Ishikawa (cell line): ENCODE data around the gene COL27A1.

ENCODE experiments used
- CEBPB ChIP-seq: IDR thresholded peaks from 2 replicates; pipeline ENCODE4 v1.6.1; 2012
- CREB1 ChIP-seq: IDR thresholded peaks from 2 replicates; pipeline ENCODE4 v1.6.1; 2012; ENCODE audit warnings: low read depth
- EGR1 ChIP-seq: IDR thresholded peaks from 2 replicates; pipeline ENCODE4 v1.6.1; 2012
- EP300 ChIP-seq: IDR thresholded peaks from 2 replicates; pipeline ENCODE4 v1.6.1; 2012; ENCODE audit warnings: borderline replicate concordance
- FOXM1 ChIP-seq: IDR thresholded peaks from 2 replicates; pipeline ENCODE4 v1.6.1; 2012; ENCODE audit warnings: low read depth, borderline replicate concordance
- NFIC ChIP-seq: IDR thresholded peaks from 2 replicates; pipeline ENCODE4 v1.6.1; 2012
- RAD21 ChIP-seq: IDR thresholded peaks from 2 replicates; pipeline ENCODE4 v1.6.1; 2012; ENCODE audit warnings: low read depth
- TAF1 ChIP-seq: IDR thresholded peaks from 2 replicates; pipeline ENCODE4 v1.6.1; 2012; ENCODE audit warnings: low read depth, mild to moderate bottlenecking
- TCF12 ChIP-seq: IDR thresholded peaks from 2 replicates; pipeline ENCODE4 v1.6.1; 2012; ENCODE audit warnings: low read depth
- TEAD4 ChIP-seq: IDR thresholded peaks from 2 replicates; pipeline ENCODE4 v1.6.1; 2012
- YY1 ChIP-seq: IDR thresholded peaks from 2 replicates; pipeline ENCODE4 v1.6.1; 2012; ENCODE audit warnings: low read depth
- ZBTB7A ChIP-seq: IDR thresholded peaks from 2 replicates; pipeline ENCODE4 v1.6.1; 2012; ENCODE audit warnings: low read depth
- TF ChIP-seq, protein P1 (sequence below): IDR thresholded peaks from 2 replicates; pipeline ENCODE4 v1.6.1; 2012; ENCODE audit warnings: low read depth, mild to moderate bottlenecking
- TF ChIP-seq, protein P2 (sequence below): IDR thresholded peaks from 2 replicates; pipeline ENCODE4 v1.6.1; 2012
- TF ChIP-seq, protein P3 (sequence below): IDR thresholded peaks from 2 replicates; pipeline ENCODE4 v1.6.1; 2012

Gene COL27A1

DNA sequence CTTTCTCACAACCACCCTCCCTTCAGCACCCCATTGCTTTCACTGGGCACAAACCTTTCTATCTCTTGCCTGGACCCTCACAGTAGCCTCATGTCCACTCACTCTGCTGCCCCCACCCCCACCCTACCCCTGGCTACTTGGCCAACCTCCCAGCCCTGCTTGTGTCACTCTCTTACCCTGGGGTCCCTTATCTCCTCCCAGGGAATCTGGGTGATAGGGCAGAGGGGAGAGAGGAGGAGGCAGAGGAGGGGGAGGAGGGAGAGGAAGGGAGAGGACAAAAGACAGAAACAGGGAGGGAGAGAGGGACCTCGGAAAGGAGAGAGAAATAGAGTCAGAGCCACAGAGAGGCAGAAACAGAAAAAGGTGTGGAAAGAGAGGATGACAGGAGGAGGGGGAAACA lies 31.2 kb upstream of the COL27A1 start:
- TF ChIP-seq YY1 (no peak), EP300 (no peak), RAD21 (no peak), TAF1 (no peak), ZBTB7A (no peak), CREB1 (no peak), FOXM1 (no peak), TCF12 (no peak), NFIC (no peak), EGR1 (no peak)
- TF ChIP-seq, protein P1, sequence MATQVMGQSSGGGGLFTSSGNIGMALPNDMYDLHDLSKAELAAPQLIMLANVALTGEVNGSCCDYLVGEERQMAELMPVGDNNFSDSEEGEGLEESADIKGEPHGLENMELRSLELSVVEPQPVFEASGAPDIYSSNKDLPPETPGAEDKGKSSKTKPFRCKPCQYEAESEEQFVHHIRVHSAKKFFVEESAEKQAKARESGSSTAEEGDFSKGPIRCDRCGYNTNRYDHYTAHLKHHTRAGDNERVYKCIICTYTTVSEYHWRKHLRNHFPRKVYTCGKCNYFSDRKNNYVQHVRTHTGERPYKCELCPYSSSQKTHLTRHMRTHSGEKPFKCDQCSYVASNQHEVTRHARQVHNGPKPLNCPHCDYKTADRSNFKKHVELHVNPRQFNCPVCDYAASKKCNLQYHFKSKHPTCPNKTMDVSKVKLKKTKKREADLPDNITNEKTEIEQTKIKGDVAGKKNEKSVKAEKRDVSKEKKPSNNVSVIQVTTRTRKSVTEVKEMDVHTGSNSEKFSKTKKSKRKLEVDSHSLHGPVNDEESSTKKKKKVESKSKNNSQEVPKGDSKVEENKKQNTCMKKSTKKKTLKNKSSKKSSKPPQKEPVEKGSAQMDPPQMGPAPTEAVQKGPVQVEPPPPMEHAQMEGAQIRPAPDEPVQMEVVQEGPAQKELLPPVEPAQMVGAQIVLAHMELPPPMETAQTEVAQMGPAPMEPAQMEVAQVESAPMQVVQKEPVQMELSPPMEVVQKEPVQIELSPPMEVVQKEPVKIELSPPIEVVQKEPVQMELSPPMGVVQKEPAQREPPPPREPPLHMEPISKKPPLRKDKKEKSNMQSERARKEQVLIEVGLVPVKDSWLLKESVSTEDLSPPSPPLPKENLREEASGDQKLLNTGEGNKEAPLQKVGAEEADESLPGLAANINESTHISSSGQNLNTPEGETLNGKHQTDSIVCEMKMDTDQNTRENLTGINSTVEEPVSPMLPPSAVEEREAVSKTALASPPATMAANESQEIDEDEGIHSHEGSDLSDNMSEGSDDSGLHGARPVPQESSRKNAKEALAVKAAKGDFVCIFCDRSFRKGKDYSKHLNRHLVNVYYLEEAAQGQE: no peak
- TF ChIP-seq, protein P2, sequence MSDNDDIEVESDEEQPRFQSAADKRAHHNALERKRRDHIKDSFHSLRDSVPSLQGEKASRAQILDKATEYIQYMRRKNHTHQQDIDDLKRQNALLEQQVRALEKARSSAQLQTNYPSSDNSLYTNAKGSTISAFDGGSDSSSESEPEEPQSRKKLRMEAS: no peak
- TF ChIP-seq, protein P3, sequence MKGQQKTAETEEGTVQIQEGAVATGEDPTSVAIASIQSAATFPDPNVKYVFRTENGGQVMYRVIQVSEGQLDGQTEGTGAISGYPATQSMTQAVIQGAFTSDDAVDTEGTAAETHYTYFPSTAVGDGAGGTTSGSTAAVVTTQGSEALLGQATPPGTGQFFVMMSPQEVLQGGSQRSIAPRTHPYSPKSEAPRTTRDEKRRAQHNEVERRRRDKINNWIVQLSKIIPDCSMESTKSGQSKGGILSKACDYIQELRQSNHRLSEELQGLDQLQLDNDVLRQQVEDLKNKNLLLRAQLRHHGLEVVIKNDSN: no peak

DNA sequence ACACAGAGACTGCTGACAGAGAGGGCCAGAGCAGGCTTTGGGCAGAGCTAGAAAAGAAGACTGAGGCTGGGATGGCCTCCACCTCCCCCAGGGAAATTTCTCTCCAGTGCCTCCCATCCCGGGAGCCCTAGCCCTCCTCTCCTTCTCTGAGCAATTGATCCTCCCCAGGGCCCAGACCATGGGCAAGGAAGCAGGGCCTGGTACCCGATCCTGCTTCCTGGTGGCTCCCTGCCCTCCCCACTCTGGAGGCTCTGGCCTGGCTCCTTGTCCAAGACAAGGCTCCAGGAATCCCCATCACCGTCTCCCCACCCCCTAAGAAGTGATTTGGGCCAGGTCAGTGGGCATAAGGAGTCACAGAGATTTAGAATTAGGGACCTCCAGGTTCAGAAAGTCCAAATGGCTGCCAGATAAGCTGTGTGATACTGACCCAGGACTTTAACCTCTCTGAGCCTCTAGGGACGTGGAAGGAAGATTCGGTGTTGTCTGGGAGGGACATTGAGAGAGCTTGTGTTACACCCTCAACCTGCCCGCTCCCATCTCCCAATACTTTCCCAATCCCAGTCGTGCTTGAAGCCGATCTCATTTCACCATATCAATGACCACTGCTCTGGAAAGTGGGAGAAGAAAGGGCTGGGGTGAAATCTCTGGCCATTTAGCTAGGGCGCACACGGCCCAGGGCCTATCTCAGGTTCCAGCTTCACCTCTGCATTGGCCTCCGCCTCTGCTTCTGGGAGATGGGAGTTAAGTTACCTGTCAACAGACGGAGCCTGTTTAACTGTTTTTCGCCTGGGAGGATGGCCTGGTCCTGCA lies 30.5 kb upstream of the COL27A1 start:
- TF ChIP-seq EGR1: no peak
- TF ChIP-seq CREB1: no peak
- TF ChIP-seq NFIC: no peak
- TF ChIP-seq RAD21: no peak
- no peak for TF ChIP-seq EP300
- no peak for TF ChIP-seq YY1

DNA sequence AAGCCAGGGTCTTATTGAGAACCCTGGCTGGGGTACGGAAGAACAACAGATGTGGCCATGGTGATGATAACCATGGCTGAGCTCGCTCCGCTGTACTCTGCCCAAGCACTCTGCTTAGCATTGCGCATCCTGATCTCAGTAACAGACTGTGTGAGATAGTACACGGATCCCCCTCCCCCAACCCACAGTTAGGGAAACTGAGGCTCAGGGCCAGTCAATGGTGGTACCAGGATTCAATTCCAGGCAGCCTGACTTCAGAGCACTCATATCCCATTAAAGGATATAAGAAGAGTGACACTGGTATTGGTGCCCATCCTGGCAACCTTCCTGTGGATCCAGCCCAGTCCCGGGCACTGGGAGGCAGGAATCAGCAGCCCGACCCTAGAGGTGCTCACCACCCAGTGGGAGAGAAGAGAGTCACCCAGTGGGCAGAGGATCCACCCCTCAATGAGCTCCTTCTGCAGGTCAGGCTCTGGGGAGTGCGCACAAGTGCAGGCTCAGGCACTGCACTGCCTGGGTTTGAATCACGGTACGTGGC lies 29.8 kb upstream of the COL27A1 start:
- TF ChIP-seq TCF12: no peak
- no peak for TF ChIP-seq TEAD4
- TF ChIP-seq ZBTB7A: no peak
- TF ChIP-seq NFIC: no peak
- TF ChIP-seq CREB1: no peak
- TF ChIP-seq, protein P2: no peak
- TF ChIP-seq EGR1: no peak

DNA sequence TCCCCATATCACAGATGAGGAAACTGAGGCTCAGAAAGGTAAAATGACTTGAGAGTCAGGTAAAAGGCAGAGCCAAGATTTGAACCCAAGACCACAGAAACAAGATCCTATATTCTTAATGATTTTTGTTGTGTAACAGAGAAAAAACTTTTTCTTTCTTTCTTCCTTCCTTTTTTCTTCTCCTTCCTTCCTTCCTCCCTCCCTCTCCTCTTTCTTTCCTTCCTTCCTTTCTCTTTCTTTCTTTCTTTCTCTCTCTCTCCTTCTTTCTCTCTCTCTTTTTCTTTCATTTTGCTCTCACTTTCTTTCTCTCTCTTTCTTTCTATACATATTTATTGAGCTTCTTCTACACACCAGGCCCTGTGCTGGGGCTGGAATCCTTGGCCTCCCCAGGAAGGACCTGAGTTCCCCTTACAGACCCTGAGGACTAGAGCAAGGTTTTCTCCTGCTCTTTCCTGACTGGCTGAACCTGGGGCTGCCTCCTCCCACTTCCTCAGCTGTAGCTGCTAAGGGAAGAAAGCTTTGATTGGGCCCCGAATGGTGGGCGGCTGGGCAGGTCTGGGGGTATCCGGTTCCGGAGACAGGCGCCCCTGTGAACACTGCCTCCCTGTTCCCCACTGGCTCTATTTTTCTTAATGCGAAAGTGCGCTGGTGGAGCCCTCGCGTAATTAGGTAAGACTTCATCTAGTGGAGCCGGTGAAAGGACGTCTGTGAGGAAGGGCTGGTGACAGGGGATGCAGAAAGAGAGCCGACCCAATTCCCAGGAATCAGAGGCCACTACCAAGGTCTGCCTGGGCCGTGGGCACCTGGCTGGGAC lies 28.9 kb upstream of the COL27A1 start:
- TF ChIP-seq NFIC: no peak
- TF ChIP-seq, protein P3: no peak
- no peak for TF ChIP-seq TEAD4
- no peak for TF ChIP-seq TCF12
- TF ChIP-seq, protein P1: no peak
- no peak for TF ChIP-seq CEBPB
- no peak for TF ChIP-seq TAF1
- TF ChIP-seq, protein P2: no peak
- no peak for TF ChIP-seq FOXM1
- no peak for TF ChIP-seq EP300
- TF ChIP-seq EGR1: no peak
- TF ChIP-seq YY1: no peak
- TF ChIP-seq RAD21: no peak
- no peak for TF ChIP-seq ZBTB7A
- no peak for TF ChIP-seq CREB1

DNA sequence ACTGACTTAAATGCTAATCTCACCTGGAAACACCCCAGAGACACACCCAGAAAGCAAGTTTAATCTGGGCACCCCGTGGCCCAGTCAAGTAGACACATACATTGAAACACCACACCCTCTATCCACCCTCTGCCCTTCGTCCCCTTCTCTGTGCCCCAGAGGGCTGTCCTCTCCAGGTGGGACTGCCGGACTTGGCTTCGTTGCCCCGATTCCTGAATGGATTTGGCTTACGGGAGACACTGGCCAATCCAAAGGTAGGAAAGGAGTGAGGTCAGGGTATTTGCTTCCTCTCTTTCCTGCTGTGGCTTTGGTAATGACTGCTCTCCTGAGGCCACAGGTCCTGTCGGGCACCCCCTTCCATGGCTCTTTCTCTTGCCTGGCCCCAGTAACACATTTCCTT lies 25.2 kb upstream of the COL27A1 start:
- no peak for TF ChIP-seq RAD21
- TF ChIP-seq, protein P3: no peak
- no peak for TF ChIP-seq TCF12
- TF ChIP-seq EP300: no peak
- no peak for TF ChIP-seq YY1
- no peak for TF ChIP-seq TAF1
- TF ChIP-seq ZBTB7A: no peak
- TF ChIP-seq CEBPB: no peak
- TF ChIP-seq CREB1: no peak
- TF ChIP-seq, protein P2: no peak
- no peak for TF ChIP-seq FOXM1
- no peak for TF ChIP-seq TEAD4
- no peak for TF ChIP-seq EGR1
- TF ChIP-seq, protein P1: no peak
- TF ChIP-seq NFIC: no peak
